Fibroblast of mammary gland (primary cell): Measurements from ENCODE around the gene PPP4R4.
"Not testable (repeated sequence)": the region's sequence is repeated elsewhere in the genome, so short reads cannot be mapped to it uniquely, and the experiment has no call there.

Experiments
- DNase-seq: peaks from one replicate; pipeline ENCODE4 v3.0.0-alpha.2; 2010; ENCODE audit warnings: low read depth
- H3K4me3 ChIP-seq: 2 replicates; pipeline ENCODE4 v1.5.1; 2011; ENCODE audit warnings: low read depth, mild to moderate bottlenecking, low read length, moderate library complexity; ENCODE audit not compliant: control insufficient read depth
- TF ChIP-seq, protein P1 (sequence below): conservative IDR thresholded peaks from 2 replicates; pipeline ENCODE4 v1.5.1; 2011; ENCODE audit warnings: low read depth, low read length, inconsistent platforms; ENCODE audit not compliant: control insufficient read depth, insufficient read depth

The PPP4R4 gene

DNA sequence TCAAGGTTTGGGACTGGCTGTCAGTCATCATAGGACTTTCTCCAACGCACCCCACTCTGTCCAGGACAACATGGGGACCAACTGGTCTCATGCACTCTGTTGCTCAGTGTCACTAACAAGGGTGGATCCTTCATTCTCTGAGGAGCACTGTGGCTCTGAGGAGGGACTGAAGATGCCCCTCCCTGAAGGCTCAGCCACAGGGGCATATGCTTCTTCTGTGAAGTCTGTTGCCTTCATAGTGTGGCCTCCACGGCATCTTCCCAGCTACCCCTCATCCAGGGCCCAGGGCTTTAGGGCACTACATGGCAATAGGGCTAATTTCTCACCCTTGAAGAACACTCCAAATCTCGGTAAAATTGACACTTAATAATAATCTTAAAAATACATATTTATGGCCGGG is 30.4 kb upstream of the PPP4R4 start:
- TF ChIP-seq, protein P1, sequence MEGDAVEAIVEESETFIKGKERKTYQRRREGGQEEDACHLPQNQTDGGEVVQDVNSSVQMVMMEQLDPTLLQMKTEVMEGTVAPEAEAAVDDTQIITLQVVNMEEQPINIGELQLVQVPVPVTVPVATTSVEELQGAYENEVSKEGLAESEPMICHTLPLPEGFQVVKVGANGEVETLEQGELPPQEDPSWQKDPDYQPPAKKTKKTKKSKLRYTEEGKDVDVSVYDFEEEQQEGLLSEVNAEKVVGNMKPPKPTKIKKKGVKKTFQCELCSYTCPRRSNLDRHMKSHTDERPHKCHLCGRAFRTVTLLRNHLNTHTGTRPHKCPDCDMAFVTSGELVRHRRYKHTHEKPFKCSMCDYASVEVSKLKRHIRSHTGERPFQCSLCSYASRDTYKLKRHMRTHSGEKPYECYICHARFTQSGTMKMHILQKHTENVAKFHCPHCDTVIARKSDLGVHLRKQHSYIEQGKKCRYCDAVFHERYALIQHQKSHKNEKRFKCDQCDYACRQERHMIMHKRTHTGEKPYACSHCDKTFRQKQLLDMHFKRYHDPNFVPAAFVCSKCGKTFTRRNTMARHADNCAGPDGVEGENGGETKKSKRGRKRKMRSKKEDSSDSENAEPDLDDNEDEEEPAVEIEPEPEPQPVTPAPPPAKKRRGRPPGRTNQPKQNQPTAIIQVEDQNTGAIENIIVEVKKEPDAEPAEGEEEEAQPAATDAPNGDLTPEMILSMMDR: no peak
- no peak for DNase-seq
- H3K4me3 ChIP-seq: no peak overlapping the region

- DNase-seq: no peak
- TF ChIP-seq, protein P1: no peak
- H3K4me3 ChIP-seq: no peak overlapping the region
Measured at GRCh38 chr14:94144765-94145164, 29.4 kb upstream of the PPP4R4 start.

DNA sequence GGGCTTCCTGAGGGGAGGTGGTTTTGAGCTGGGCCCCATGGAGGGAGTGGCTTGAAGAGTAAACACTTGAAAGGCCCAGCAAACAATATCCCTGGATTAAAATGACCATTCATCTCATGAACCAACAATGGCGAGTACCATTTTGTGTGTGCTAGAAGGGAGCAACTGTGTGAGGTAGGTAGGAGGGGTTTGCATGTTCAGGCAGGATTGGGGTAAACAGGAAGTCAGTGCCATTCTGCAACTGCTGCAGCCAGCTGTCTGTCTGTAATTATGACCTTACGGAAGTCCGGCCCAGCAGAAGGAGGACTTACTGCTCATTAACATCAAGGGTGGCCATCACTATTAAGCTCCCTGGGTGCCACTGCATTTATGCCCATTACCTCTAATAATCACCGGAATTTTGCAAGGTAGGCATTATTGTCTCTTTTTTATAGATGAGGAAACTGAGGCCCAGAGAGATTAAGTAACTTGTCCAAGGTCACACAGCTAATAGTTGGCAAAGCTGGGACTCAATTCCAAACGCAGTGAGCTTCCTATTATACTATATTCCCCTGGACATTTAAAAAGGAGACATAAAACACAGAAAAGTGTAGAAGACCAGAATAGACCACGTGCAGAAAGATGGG is 28.1 kb upstream of the PPP4R4 start:
- DNase-seq: no peak
- TF ChIP-seq, protein P1: no peak
- H3K4me3 ChIP-seq: no peak overlapping the region

- H3K4me3 ChIP-seq: no peak overlapping the region
- TF ChIP-seq, protein P1: no peak
- DNase-seq: no peak
Measured at GRCh38 chr14:94152676-94153075, 21.4 kb upstream of the PPP4R4 start.

- H3K4me3 ChIP-seq: no peak overlapping the region
- TF ChIP-seq, protein P1: no peak
- DNase-seq: no peak
Measured at GRCh38 chr14:94153750-94154342, 20.3 kb upstream of the PPP4R4 start.

DNA sequence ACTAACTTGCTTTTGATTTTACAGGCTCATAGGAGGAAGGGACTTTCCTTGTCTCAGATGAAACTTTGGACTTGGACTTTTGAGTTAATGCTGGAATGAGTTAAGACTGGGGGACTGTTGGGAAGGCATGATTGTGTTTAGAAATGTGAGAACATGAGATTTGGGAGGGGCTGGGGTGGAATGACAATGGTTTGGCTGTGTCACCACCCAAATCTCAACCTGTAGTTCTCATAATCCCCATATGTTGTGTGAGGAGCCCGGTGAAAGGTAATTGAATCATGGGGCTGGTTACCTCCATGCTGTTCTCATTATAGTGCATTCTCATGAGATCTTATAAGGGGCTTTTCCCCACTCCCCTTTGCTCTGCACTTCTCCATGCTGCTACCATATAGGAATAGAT is 18.0 kb upstream of the PPP4R4 start:
- not testable (repeated sequence) for DNase-seq, H3K4me3 ChIP-seq

- TF ChIP-seq, protein P1: no peak
- no peak overlapping the region for H3K4me3 ChIP-seq
- no peak for DNase-seq
Measured at GRCh38 chr14:94157197-94157596, 16.9 kb upstream of the PPP4R4 start.
